SK-N-SH (cell line): ENCODE measurements around the gene TCP10L. TPM values are rescaled to one million over a fixed set of nuclear protein-coding genes. Genes with fewer than 3 reads are reported as not detected.

Experiments used
- CTCF ChIA-PET: fragments of 300-600, 350-600 bp; formaldehyde crosslinking; extraction: SDS; loops from one replicate; lab custom pipeline; 2021; lab: Yijun Ruan, JAX
- POLR2A ChIA-PET: fragments of 350-600 bp; sonication (Branson Sonifier 250); formaldehyde crosslinking; extraction: SDS; loops from one replicate; lab custom pipeline; 2020; ENCODE audit warnings: antibody characterized with exemption, inconsistent platforms; lab: Yijun Ruan, JAX
- DNase-seq: peaks from one replicate; pipeline ENCODE4 v3.0.0; 2012
- H2AFZ ChIP-seq: fragments of 200-600 bp; sonication (generic); 2 replicates; pipeline ENCODE4 v1.8.1; 2016; ENCODE audit warnings: antibody characterized with exemption, mild to moderate bottlenecking, low read depth
- H3F3A ChIP-seq: fragments of 200-600 bp; sonication (generic); replicated peaks from 2 replicates; pipeline ENCODE3; 2016; ENCODE audit warnings: antibody characterized with exemption, mild to moderate bottlenecking; ENCODE audit not compliant: insufficient read depth
- H3K27ac ChIP-seq, 2 experiments: fragments of 200-500 bp in 1 of 2; fragments of 200-600 bp in 1 of 2; sonication (Bioruptor generic) in 1 of 2; sonication (generic), shearing (Covaris generic) in 1 of 2; 2 replicates each; pipeline versions ENCODE4 v1.5.1 to v1.6.1; 2014 to 2016; ENCODE audit warnings: low read depth in 2 of 2, inconsistent platforms in 1 of 2, low read length in 1 of 2, mild to moderate bottlenecking in 1 of 2, mixed read lengths in 1 of 2
- H3K27me3 ChIP-seq: fragments of 200-600 bp; sonication (generic), shearing (Covaris generic); 2 replicates; pipeline ENCODE4 v1.6.1; 2016; ENCODE audit warnings: mixed run types; ENCODE audit not compliant: insufficient read depth
- H3K36me3 ChIP-seq, 2 experiments: fragments of 200-500 bp in 1 of 2; fragments of 200-600 bp in 1 of 2; sonication (Bioruptor generic) in 1 of 2; sonication (generic) in 1 of 2; replicated peaks in 1 of 2; 2 replicates each; pipeline versions ENCODE3 to v1.5.1; 2014 to 2016; ENCODE audit warnings: low read length in 1 of 2, mild to moderate bottlenecking in 1 of 2; ENCODE audit not compliant: insufficient read depth in 2 of 2, control insufficient read depth in 1 of 2
- H3K4me1 ChIP-seq, 2 experiments: fragments of 200-500 bp in 1 of 2; fragments of 200-600 bp in 1 of 2; sonication (Bioruptor generic) in 1 of 2; sonication (generic), shearing (Covaris generic) in 1 of 2; 2 replicates each; pipeline versions ENCODE4 v1.5.1 to v1.6.1; 2014 to 2016; ENCODE audit warnings: low read depth in 1 of 2, low read length in 1 of 2, mixed run types in 1 of 2; ENCODE audit not compliant: insufficient read depth in 2 of 2, control insufficient read depth in 1 of 2
- H3K4me2 ChIP-seq: fragments of 200-600 bp; sonication (generic), shearing (Covaris generic); 2 replicates; pipeline ENCODE4 v1.6.1; 2017; ENCODE audit warnings: mixed run types
- H3K4me3 ChIP-seq, 2 experiments: fragments of 200-500 bp in 1 of 2; fragments of 200-600 bp in 1 of 2; sonication (Bioruptor generic) in 1 of 2; sonication (generic), shearing (Covaris generic) in 1 of 2; 2 replicates each; pipeline versions ENCODE4 v1.5.1 to v1.8.1; 2014 to 2016; ENCODE audit warnings: low read depth in 2 of 2, inconsistent platforms in 1 of 2, low read length in 1 of 2, mild to moderate bottlenecking in 1 of 2, mixed read lengths in 1 of 2, moderate library complexity in 1 of 2
- H3K79me2 ChIP-seq: fragments of 200-600 bp; sonication (generic); 2 replicates; pipeline ENCODE4 v1.8.1; 2017; ENCODE audit warnings: mild to moderate bottlenecking; ENCODE audit not compliant: insufficient read depth
- H3K9ac ChIP-seq: fragments of 200-600 bp; sonication (generic); 2 replicates; pipeline ENCODE4 v1.6.1; 2017; ENCODE audit warnings: mixed run types
- H3K9me2 ChIP-seq: fragments of 200-600 bp; sonication (generic); 2 replicates; pipeline ENCODE4 v1.6.1; 2017; ENCODE audit warnings: mixed run types
- H3K9me3 ChIP-seq: fragments of 200-600 bp; sonication (generic); 2 replicates; pipeline ENCODE4 v1.6.1; 2017; ENCODE audit warnings: mixed run types, mild to moderate bottlenecking, moderate library complexity
- H4K20me1 ChIP-seq: fragments of 200-600 bp; sonication (generic); 2 replicates; pipeline ENCODE4 v1.6.1; 2017; ENCODE audit warnings: mild to moderate bottlenecking, mixed run types; ENCODE audit not compliant: insufficient read depth
- ELF1 ChIP-seq: IDR thresholded peaks from 2 replicates; pipeline ENCODE4 v1.4.0; 2012
- FOSL2 ChIP-seq: IDR thresholded peaks from 2 replicates; pipeline ENCODE4 v1.4.0; 2012; ENCODE audit warnings: low read depth, mild to moderate bottlenecking, moderate library complexity, borderline replicate concordance
- FOXJ3 ChIP-seq: sonication (generic); formaldehyde crosslinking; IDR thresholded peaks from 2 replicates; pipeline ENCODE4 v1.5.1; 2020; ENCODE audit warnings: mild to moderate bottlenecking, missing genetic modification reagents
- FOXM1 ChIP-seq: IDR thresholded peaks from 2 replicates; pipeline ENCODE4 v1.4.0; 2012; ENCODE audit warnings: low read depth, mild to moderate bottlenecking
- IRF3 ChIP-seq: fragments of 150-350 bp; IDR thresholded peaks from 2 replicates; pipeline ENCODE4 v1.6.1; 2016; ENCODE audit warnings: mild to moderate bottlenecking, low read depth, low read length
- JUND ChIP-seq: IDR thresholded peaks from 2 replicates; pipeline ENCODE4 v1.4.0; 2012
- MEF2A ChIP-seq: IDR thresholded peaks from 2 replicates; pipeline ENCODE4 v1.4.0; 2012; ENCODE audit warnings: low read depth, borderline replicate concordance
- NFIC ChIP-seq: IDR thresholded peaks from 2 replicates; pipeline ENCODE4 v1.4.0; 2012; ENCODE audit warnings: borderline replicate concordance
- PBX3 ChIP-seq: IDR thresholded peaks from 2 replicates; pipeline ENCODE4; 2012
- RAD21 ChIP-seq: IDR thresholded peaks from 2 replicates; pipeline ENCODE4 v1.6.1; 2012; ENCODE audit warnings: mild to moderate bottlenecking, low read length
- RCOR1 ChIP-seq: fragments of 150-350 bp; IDR thresholded peaks from 2 replicates; pipeline ENCODE4 v1.6.1; 2017; ENCODE audit warnings: antibody characterized with exemption, low read length
- RFX5 ChIP-seq: IDR thresholded peaks from 2 replicates; pipeline ENCODE4 v1.6.1; 2012; ENCODE audit warnings: mild to moderate bottlenecking, improper control_type of control experiment, low read length
- RXRA ChIP-seq: IDR thresholded peaks from 2 replicates; pipeline ENCODE4 v1.4.0; 2012; ENCODE audit warnings: low read depth, mild to moderate bottlenecking, borderline replicate concordance
- USF2 ChIP-seq: fragments of 150-350 bp; IDR thresholded peaks from 2 replicates; pipeline ENCODE4 v1.6.1; 2017; ENCODE audit warnings: antibody characterized with exemption, low read length, low read depth, borderline replicate concordance
- YY1 ChIP-seq: IDR thresholded peaks from 2 replicates; pipeline ENCODE4 v1.4.0; 2012; ENCODE audit warnings: low read depth, mild to moderate bottlenecking
- WGBS: methylation state at CpG from one replicate; pipeline ENCODE4 v1.1.6; 2017; ENCODE audit warnings: low lambda C conversion rate; 5-methylcytosine and 5-hydroxymethylcytosine counted together
- polyA plus RNA-seq, 3 experiments: library from polyadenylated mRNA; depleted of rRNA; stranded (reverse); fragments of >200 nt; gene quantifications; 2 replicates each; pipeline ENCODE4 v1.2.3, GENCODE V29; 2012
- TF ChIP-seq, protein P1 (sequence below): IDR thresholded peaks from 2 replicates; pipeline ENCODE4 v1.6.1; 2012; ENCODE audit warnings: mild to moderate bottlenecking, low read depth, low read length, moderate library complexity

TCP10L gene
- polyA plus RNA-seq, 1 of the 3 experiments (the other 2 are of a cell fraction): 0.33 TPM

DNA sequence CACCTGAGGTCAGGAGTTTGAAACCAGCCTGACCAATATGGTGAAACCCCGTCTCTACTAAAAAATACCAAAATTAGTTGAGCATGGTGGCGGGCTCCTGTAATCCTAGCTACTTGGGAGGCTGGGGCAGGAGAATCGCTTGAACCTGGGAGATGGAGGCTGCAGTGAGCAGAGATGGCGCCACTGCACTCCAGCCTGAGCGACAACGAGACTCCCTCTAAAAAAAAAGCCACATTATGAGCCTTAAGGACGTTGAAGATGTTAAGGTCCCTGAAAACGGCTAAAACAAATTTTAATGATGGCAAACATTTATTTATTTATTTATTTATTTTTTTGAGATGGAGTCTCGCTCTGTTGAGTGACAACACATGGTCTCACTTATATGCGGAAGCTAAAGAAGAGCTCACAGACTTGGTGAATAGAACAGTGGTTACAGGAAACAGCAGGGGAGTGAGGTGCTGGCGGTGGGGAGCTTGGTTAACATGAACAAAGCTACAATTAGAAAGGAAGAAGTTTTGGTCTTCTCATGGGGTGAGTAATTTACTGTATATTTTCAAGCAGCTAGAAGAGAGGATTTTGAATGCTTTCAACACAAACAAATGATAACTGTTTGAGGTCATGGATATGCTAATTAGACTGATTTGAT lies 47.1 kb downstream of the TCP10L start:
- H3K36me3 ChIP-seq: no peaks in the 10 kb centered on the region
- no peaks in the 10 kb centered on the region for H3K9me3 ChIP-seq
- no peak overlapping the region for H3K4me3 ChIP-seq
- WGBS: 79% methylated on average over 11 of the region's 11 CpGs
- H2AFZ ChIP-seq: no peak overlapping the region
- no peaks in the 10 kb centered on the region for H4K20me1 ChIP-seq
- POLR2A ChIA-PET: no interaction called here
- no peaks in the 10 kb centered on the region for H3K9me2 ChIP-seq
- H3K27ac ChIP-seq: no peak overlapping the region
- H3K27me3 ChIP-seq: no peaks in the 10 kb centered on the region
- H3K9ac ChIP-seq: no peak overlapping the region
- DNase-seq: no peak
- no peaks in the 10 kb centered on the region for H3K79me2 ChIP-seq
- H3K4me1 ChIP-seq: no peaks in the 10 kb centered on the region
- TF ChIP-seq USF2 (no peak), RXRA (no peak), RCOR1 (no peak), JUND (no peak), RFX5 (no peak), FOXJ3 (CRISPR knock-in tag) (no peak), YY1 (no peak), FOXM1 (no peak), ELF1 (no peak), PBX3 (no peak), RAD21 (no peak), IRF3 (no peak), NFIC (no peak), FOSL2 (no peak), MEF2A (no peak)
- TF ChIP-seq, protein P1, sequence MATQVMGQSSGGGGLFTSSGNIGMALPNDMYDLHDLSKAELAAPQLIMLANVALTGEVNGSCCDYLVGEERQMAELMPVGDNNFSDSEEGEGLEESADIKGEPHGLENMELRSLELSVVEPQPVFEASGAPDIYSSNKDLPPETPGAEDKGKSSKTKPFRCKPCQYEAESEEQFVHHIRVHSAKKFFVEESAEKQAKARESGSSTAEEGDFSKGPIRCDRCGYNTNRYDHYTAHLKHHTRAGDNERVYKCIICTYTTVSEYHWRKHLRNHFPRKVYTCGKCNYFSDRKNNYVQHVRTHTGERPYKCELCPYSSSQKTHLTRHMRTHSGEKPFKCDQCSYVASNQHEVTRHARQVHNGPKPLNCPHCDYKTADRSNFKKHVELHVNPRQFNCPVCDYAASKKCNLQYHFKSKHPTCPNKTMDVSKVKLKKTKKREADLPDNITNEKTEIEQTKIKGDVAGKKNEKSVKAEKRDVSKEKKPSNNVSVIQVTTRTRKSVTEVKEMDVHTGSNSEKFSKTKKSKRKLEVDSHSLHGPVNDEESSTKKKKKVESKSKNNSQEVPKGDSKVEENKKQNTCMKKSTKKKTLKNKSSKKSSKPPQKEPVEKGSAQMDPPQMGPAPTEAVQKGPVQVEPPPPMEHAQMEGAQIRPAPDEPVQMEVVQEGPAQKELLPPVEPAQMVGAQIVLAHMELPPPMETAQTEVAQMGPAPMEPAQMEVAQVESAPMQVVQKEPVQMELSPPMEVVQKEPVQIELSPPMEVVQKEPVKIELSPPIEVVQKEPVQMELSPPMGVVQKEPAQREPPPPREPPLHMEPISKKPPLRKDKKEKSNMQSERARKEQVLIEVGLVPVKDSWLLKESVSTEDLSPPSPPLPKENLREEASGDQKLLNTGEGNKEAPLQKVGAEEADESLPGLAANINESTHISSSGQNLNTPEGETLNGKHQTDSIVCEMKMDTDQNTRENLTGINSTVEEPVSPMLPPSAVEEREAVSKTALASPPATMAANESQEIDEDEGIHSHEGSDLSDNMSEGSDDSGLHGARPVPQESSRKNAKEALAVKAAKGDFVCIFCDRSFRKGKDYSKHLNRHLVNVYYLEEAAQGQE: no peak
- TF ChIP-seq, all 33 proteins: peak for 0
- CTCF ChIA-PET: no interaction called here
- peaks cover 3% of the 10 kb centered on the region for H3F3A ChIP-seq
- no peak overlapping the region for H3K4me2 ChIP-seq
